ENCODE results near the gene FDXR.

- TF ChIP-seq SUZ12 (IDR thresholded peaks at IDR 0.05; ENCODE audit: extremely low read depth, insufficient read depth, insufficient read length) (no peak), YY1 (IDR thresholded peaks at IDR 0.05; ENCODE audit: insufficient read depth, insufficient read length) (no peak)
These were observed 27.4 kb upstream of the FDXR start for GRCh38 chr17:74900208-74900607.
